ENCODE results near the gene CHTOP.

Gene CHTOP

GRCh38 chr1:153688736-153689328, 55.0 kb downstream of the CHTOP start:
- DNase-seq (ENCODE audit: low read depth): no peak

- no peak for DNase-seq (ENCODE audit: low read depth)
Measured at GRCh38 chr1:153693466-153693865, 59.6 kb downstream of the CHTOP start.

All from iris pigment epithelial cell (primary cell).